ENCODE results near the gene SRPRA.

DNA sequence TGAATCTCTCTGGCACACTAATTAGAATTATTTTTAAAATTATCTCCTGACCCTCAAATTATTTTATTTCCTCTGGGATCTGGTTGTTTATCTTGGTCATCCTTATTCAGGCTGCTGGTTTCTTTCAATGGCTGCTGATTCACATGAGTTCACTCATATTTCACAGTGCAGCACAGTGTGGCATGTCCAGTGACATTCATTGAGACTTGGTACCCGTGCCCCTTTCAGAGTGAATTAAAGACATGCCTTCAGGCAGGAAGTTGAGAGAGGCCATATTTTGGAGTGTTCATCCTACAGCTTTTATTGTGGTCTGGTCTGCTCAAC lies 48.7 kb upstream of the SRPRA start:
- no peak for TF ChIP-seq CTCF (conservative IDR thresholded peaks at IDR 0.05 in 1 of 2, IDR thresholded peaks at IDR 0.05 in 1 of 2; ENCODE audit: extremely low read depth in 1 of 2, insufficient read depth in 1 of 2, low read depth in 1 of 2, low read length in 2 of 2)
- no peak for TF ChIP-seq EZH2 (IDR thresholded peaks at IDR 0.05; ENCODE audit: borderline replicate concordance, low read length)

Data from mammary epithelial cell (primary cell).